Measurements from ENCODE around the gene POLR3A.

- no peak for TF ChIP-seq EZH2 (IDR thresholded peaks at IDR 0.05; ENCODE audit: borderline replicate concordance, insufficient read depth, low read length, poor library complexity, severe bottlenecking)
- no peak for TF ChIP-seq CTCF (IDR thresholded peaks at IDR 0.05; ENCODE audit: poor library complexity, severe bottlenecking)
Observed at GRCh38 chr10:77960829-77961329, 68.4 kb downstream of the POLR3A start.

Measured in neural cell (in vitro differentiated cells).